Endodermal cell (in vitro differentiated cells): ENCODE data around the gene CLIP1. TPM values are rescaled to one million over a fixed set of nuclear protein-coding genes. Genes with fewer than 3 reads are reported as not detected.

Source experiments
- DNase-seq: peaks from one replicate; pipeline ENCODE4 v3.0.0-alpha.2; 2017
- H3K27ac ChIP-seq: 2 replicates; pipeline ENCODE4 v1.5.1; 2013; ENCODE audit warnings: mild to moderate bottlenecking, low read depth, low read length, moderate library complexity
- H3K27me3 ChIP-seq: 2 replicates; pipeline ENCODE4 v1.6.1; 2013; ENCODE audit warnings: mild to moderate bottlenecking, low read length, moderate library complexity; ENCODE audit not compliant: insufficient read depth, control insufficient read depth, poor library complexity, severe bottlenecking
- H3K36me3 ChIP-seq: 2 replicates; pipeline ENCODE4 v1.7.0; 2013; ENCODE audit warnings: mild to moderate bottlenecking, low read length, moderate library complexity; ENCODE audit not compliant: control insufficient read depth, insufficient read depth
- H3K4me1 ChIP-seq: one replicate; pipeline ENCODE4 v1.7.0; 2013; ENCODE audit warnings: low read length; ENCODE audit not compliant: control insufficient read depth, insufficient read depth
- H3K4me3 ChIP-seq: 2 replicates; pipeline ENCODE4 v1.5.1; 2013; ENCODE audit warnings: mild to moderate bottlenecking, low read length, moderate library complexity
- H3K9ac ChIP-seq: 2 replicates; pipeline ENCODE4 v1.6.1; 2013; ENCODE audit warnings: mild to moderate bottlenecking, low read length, moderate library complexity; ENCODE audit not compliant: poor library complexity, severe bottlenecking; ENCODE audit errors: extremely low read depth
- H3K9me3 ChIP-seq: 2 replicates; pipeline ENCODE4 v1.6.1; 2013; ENCODE audit warnings: mild to moderate bottlenecking, low read length, moderate library complexity; ENCODE audit not compliant: control insufficient read depth
- H3K27ac Mint-ChIP-seq: 2 replicates; pipeline ENCODE4 v1.8.0; 2020; ENCODE audit warnings: mixed read lengths
- H3K27me3 Mint-ChIP-seq: 2 replicates; pipeline ENCODE4 v1.8.0; 2021; ENCODE audit warnings: mild to moderate bottlenecking, mixed read lengths; ENCODE audit not compliant: insufficient read depth
- H3K36me3 Mint-ChIP-seq: 2 replicates; pipeline ENCODE4 v1.8.0; 2020; ENCODE audit warnings: low read depth, mixed read lengths
- H3K4me1 Mint-ChIP-seq: 2 replicates; pipeline ENCODE4 v1.8.0; 2020; ENCODE audit warnings: mixed read lengths
- H3K4me3 Mint-ChIP-seq: 2 replicates; pipeline ENCODE4 v1.8.0; 2020; ENCODE audit warnings: mild to moderate bottlenecking, moderate library complexity, mixed read lengths
- H3K9me3 Mint-ChIP-seq: 2 replicates; pipeline ENCODE4 v1.8.0; 2020; ENCODE audit warnings: mild to moderate bottlenecking, mixed read lengths
- CTCF ChIP-seq: fragments of 200-600 bp; sonication (generic); conservative IDR thresholded peaks from 2 replicates; pipeline ENCODE4 v1.5.0; 2021; ENCODE audit warnings: antibody characterized with exemption, mild to moderate bottlenecking
- WGBS, 2 experiments: methylation state at CpG; one replicate each; pipeline versions ENCODE4 v1.1.5 to v1.1.7; 2013; ENCODE audit warnings: missing lambda C conversion rate in 2 of 2, mixed read lengths in 1 of 2; ENCODE audit not compliant: insufficient coverage in 1 of 2, insufficient read length in 1 of 2; 5-methylcytosine and 5-hydroxymethylcytosine counted together
- total RNA-seq, 2 donors: library from RNA; stranded (reverse); fragmentation: NEBNext Ultra II Directional in 1 of 2; extraction: Animal tissue kit (Norgen Biotek cat#: 25700) in 1 of 2; gene quantifications; 2 replicates in 1 of 2; 3 replicates in 1 of 2; pipeline ENCODE4 v1.2.1, GENCODE V29; 2021

The CLIP1 gene
- total RNA-seq, 2 donors from 2014 or later, result 56.5 to 65.1 TPM

GRCh38 chr12:122356192-122356635, 66.3 kb downstream of the CLIP1 start:
- no peaks in the 10 kb centered on the region for H3K9me3 ChIP-seq
- WGBS, 2 experiments, result 50 to 58% methylated on average over 2 of the region's 3 CpGs
- H3K4me1 ChIP-seq, result no peaks in the 10 kb centered on the region
- no peak overlapping the region for H3K27ac Mint-ChIP-seq
- no peak overlapping the region for H3K27ac ChIP-seq
- TF ChIP-seq CTCF, result peak; percentile 84
- no peak overlapping the region for H3K4me3 ChIP-seq
- peaks cover 72% of the 10 kb centered on the region for H3K36me3 ChIP-seq
- H3K9ac ChIP-seq, result no peak overlapping the region
- peaks cover 13% of the 10 kb centered on the region for H3K9me3 Mint-ChIP-seq
- peak; percentile 85 for DNase-seq
- peaks cover 72% of the 10 kb centered on the region for H3K36me3 Mint-ChIP-seq
- H3K4me1 Mint-ChIP-seq, result no peaks in the 10 kb centered on the region
- no peak overlapping the region for H3K4me3 Mint-ChIP-seq
- H3K27me3 ChIP-seq, result no peaks in the 10 kb centered on the region
- H3K27me3 Mint-ChIP-seq, result no peaks in the 10 kb centered on the region

GRCh38 chr12:122355706-122356105, 66.8 kb downstream of the CLIP1 start:
- no peaks in the 10 kb centered on the region for H3K4me1 Mint-ChIP-seq
- DNase-seq, result peak; percentile 42
- H3K9me3 Mint-ChIP-seq, result peaks cover 13% of the 10 kb centered on the region
- H3K9ac ChIP-seq, result no peak overlapping the region
- H3K27me3 Mint-ChIP-seq, result no peaks in the 10 kb centered on the region
- H3K4me3 Mint-ChIP-seq, result no peak overlapping the region
- TF ChIP-seq CTCF, result no peak
- no peaks in the 10 kb centered on the region for H3K9me3 ChIP-seq
- H3K27ac ChIP-seq, result no peak overlapping the region
- H3K4me3 ChIP-seq, result no peak overlapping the region
- 95 to 98% methylated on average over 11 of the region's 11 CpGs for WGBS, 2 experiments
- no peak overlapping the region for H3K27ac Mint-ChIP-seq
- H3K4me1 ChIP-seq, result no peaks in the 10 kb centered on the region
- H3K36me3 Mint-ChIP-seq, result peaks cover 69% of the 10 kb centered on the region
- H3K27me3 ChIP-seq, result no peaks in the 10 kb centered on the region
- peaks cover 72% of the 10 kb centered on the region for H3K36me3 ChIP-seq

DNA sequence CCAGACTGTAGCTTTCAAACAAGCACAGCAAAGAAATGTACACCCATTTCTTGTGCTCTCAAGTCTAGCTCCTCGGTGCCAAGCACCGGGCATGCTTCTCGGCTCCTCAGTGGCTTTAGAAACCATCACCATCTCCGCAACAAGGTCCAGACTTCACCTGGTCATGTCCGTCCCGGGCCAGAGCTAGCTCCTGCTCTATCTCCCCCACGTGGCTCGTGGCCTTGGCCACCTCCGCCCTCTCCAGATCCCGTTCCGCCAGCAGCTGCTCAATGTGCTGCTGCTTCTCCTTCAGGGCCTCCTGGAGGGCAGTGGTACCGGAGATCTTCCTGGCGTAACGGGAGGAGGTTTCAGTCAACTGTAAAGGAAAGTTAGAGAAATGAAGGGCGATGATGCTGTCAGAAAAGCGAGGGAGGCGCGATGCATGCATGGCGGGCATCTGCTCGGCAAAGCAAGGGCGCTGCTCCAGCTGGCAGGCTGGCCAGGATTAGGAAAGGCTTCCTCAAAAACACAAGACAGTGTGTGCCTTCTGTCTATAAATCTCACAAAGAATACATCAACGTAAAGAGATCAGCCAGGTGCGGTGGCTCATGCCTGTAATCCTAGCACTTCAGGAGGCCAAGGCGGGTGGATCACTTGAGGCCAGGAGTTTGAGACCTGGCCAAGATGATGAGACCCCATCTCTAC, 67.4 kb downstream of the CLIP1 start:
- H3K4me1 Mint-ChIP-seq, result no peaks in the 10 kb centered on the region
- H3K27ac Mint-ChIP-seq, result no peak overlapping the region
- H3K9me3 Mint-ChIP-seq, result peaks cover 13% of the 10 kb centered on the region

More for the DNA sequence above, 67.4 kb downstream of the CLIP1 start:
- peaks cover 73% of the 10 kb centered on the region for H3K36me3 ChIP-seq
- H3K4me1 ChIP-seq, result no peaks in the 10 kb centered on the region
- H3K27ac ChIP-seq, result no peak overlapping the region
- no peak overlapping the region for H3K4me3 ChIP-seq
- WGBS, 2 experiments, result 92 to 96% methylated on average over 22 to 24 of the region's 24 CpGs
- H3K9me3 ChIP-seq, result no peaks in the 10 kb centered on the region
- Mint-ChIP-seq H3K36me3 (peaks cover 71% of the 10 kb centered on the region), H3K4me3 (no peak overlapping the region), H3K27me3 (no peaks in the 10 kb centered on the region)
- no peak for TF ChIP-seq CTCF
- H3K27me3 ChIP-seq, result no peaks in the 10 kb centered on the region
- DNase-seq, result peak; percentile 10
- no peak overlapping the region for H3K9ac ChIP-seq
